B cell (primary cell): ENCODE data around the gene IL20.

Source experiments
- EZH2 ChIP-seq: IDR thresholded peaks from 2 replicates; pipeline ENCODE4 v1.6.1; 2012; ENCODE audit warnings: borderline replicate concordance, low read depth, mild to moderate bottlenecking, moderate library complexity, low read length; ENCODE audit not compliant: insufficient read depth, poor library complexity, severe bottlenecking
- TF ChIP-seq, protein P1 (sequence below): fragments of 200-600 bp; IDR thresholded peaks from one replicate; pipeline ENCODE4 v1.8.0; 2022; ENCODE audit warnings: antibody characterized with exemption, mild to moderate bottlenecking

DNA sequence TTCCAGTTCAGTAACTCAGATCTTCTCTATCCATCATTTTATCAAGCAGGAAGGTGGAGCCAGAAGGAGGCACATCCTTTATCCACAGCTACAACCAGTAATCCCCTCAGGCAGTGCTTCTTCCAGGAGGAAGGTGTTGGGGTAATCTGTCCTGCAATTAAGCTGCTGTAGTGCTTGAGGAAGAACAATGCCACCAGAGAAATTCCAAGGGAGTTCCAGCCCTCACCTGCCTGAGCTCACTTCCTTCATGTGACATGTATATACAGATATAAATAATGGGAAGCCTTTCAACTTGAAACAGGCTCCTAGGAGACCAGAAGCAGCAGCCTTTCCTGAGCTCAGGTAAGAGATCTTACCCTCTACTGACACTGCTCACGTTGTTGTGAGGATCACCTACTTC lies 2.2 kb upstream of the IL20 start:
- TF ChIP-seq, protein P1, sequence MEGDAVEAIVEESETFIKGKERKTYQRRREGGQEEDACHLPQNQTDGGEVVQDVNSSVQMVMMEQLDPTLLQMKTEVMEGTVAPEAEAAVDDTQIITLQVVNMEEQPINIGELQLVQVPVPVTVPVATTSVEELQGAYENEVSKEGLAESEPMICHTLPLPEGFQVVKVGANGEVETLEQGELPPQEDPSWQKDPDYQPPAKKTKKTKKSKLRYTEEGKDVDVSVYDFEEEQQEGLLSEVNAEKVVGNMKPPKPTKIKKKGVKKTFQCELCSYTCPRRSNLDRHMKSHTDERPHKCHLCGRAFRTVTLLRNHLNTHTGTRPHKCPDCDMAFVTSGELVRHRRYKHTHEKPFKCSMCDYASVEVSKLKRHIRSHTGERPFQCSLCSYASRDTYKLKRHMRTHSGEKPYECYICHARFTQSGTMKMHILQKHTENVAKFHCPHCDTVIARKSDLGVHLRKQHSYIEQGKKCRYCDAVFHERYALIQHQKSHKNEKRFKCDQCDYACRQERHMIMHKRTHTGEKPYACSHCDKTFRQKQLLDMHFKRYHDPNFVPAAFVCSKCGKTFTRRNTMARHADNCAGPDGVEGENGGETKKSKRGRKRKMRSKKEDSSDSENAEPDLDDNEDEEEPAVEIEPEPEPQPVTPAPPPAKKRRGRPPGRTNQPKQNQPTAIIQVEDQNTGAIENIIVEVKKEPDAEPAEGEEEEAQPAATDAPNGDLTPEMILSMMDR: no peak
- no peak for TF ChIP-seq EZH2
